ENCODE results near the gene ADGRV1.

DNA sequence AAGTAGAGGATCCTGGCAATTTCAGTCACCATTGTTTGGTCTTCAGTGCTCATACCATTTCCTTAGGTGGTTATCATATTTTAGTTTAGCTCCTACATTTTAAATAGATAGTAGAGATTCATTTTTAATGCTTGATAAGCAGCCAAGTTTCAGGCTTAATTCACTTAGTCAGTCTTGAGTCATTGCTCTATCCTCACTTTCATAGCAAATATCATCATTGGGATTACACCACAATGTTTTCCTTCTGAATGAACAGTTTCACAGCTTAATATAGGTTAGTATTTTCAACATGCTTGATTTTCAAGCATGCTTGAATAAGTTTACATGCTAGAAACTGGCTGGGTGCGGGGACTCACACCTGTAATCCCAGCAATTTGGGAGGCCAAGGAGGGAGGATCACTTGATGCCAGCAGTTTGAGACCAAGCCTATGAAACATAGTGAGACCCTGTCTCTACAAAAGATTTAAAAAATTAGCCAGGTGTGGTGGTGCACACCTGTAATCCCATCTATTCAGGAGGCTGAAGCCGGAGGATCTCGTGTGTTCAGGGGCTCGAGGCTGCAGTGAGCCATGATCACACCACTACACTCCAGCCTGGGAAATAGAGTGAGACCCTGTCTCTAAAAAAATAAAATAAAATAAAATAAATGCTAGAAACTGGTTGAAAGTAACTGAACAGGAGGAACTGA, 339.9 kb downstream of the ADGRV1 start:
- TF ChIP-seq POLR2AphosphoS5 (IDR thresholded peaks at IDR 0.05; ENCODE audit: borderline replicate concordance, low read depth, low read length) (no peak), EZH2 (IDR thresholded peaks at IDR 0.05) (no peak), FOXP2 (optimal IDR thresholded peaks at IDR 0.05; ENCODE audit: control extremely low read depth, extremely low read length, insufficient read depth) (no peak)

Data from SK-N-MC (cell line).